ENCODE measurements around the gene POLR2H. TPM values are rescaled to one million over a fixed set of nuclear protein-coding genes. Genes with fewer than 3 reads are reported as not detected.

The POLR2H gene
- total and polyA plus RNA-seq, 2 of the 4 experiments (the other 2 are of a cell fraction): 47.7 to 130 TPM

GRCh38 chr3:184380627-184381260 is 19.2 kb downstream of the POLR2H start:
- H3K36me3 ChIP-seq (ENCODE audit: control insufficient read depth, insufficient read depth, low read length): no peaks in the 10 kb centered on the region
- peaks cover 2% of the 10 kb centered on the region; the same call in 1 of the 2 replicates for H3K4me1 ChIP-seq (ENCODE audit: control insufficient read depth, insufficient read depth, low read length)
- H3K4ac ChIP-seq (ENCODE audit: low read depth, low read length): no peak overlapping the region
- H3K27ac ChIP-seq (ENCODE audit: insufficient read depth, low read length): no peak overlapping the region
- no peak overlapping the region for H4K5ac ChIP-seq (ENCODE audit: low read depth, low read length)
- BruUV-seq (replicated peaks): no TSS peak
- ChIA-PET CTCF (interaction anchor here (1.4 kb wide), 1 partner anchor 9 kb away, joined by 5 read pairs; no protein-coding TSS in a partner anchor), POLR2A (ENCODE audit: unreplicated experiment) (no interaction called here)
- no peak overlapping the region for H3K56ac ChIP-seq (ENCODE audit: extremely low read depth, insufficient read depth, low read length)
- peak overlapping the region; percentile 38; the same call in 1 of the 2 replicates for H3K4me3 ChIP-seq (ENCODE audit: insufficient read depth, low read depth, low read length)
- H3K4me2 ChIP-seq (ENCODE audit: low read depth, low read length): peak overlapping the region; percentile 34; the same call in 1 of the 2 replicates
- no peak overlapping the region for H2AK5ac ChIP-seq (ENCODE audit: low read depth, low read length)
- in situ Hi-C loops (cut with MboI; ENCODE audit: low sequenced_read_pairs) (no loop called here), dilution Hi-C loops (cut with HindIII; ENCODE audit: low sequenced_read_pairs, unreplicated experiment) (no loop called here), intact Hi-C loops (cut with micrococcal nuclease) (no loop called here)
- no peaks in the 10 kb centered on the region for H4K20me1 ChIP-seq (ENCODE audit: insufficient read depth, low read length)
- H3K14ac ChIP-seq (replicated peaks; ENCODE audit: low read depth, low read length): no peak overlapping the region
- H3K9me3 ChIP-seq (ENCODE audit: control insufficient read depth, insufficient read depth, low read length): no peaks in the 10 kb centered on the region
- WGBS, 2 experiments (ENCODE audit: extremely low coverage in 2 of 2, insufficient read length in 1 of 2): 1% methylated on average over 13 of the region's 42 CpGs; no CpG with 5 or more reads in 1 of the 2 experiments
- TF ChIP-seq NFE2L2 (IDR thresholded peaks at IDR 0.05; ENCODE audit: low read depth, low read length): no peak
- no peak for TF ChIP-seq BHLHE40 (IDR thresholded peaks at IDR 0.05; ENCODE audit: low read depth, low read length)
- TF ChIP-seq POLR2A (IDR thresholded peaks at IDR 0.05; ENCODE audit: low read depth, low read length): no peak
- no peak for TF ChIP-seq MXI1 (IDR thresholded peaks at IDR 0.05; ENCODE audit: borderline replicate concordance, low read depth, low read length)
- no peak for TF ChIP-seq RCOR1 (IDR thresholded peaks at IDR 0.05; ENCODE audit: insufficient replicate concordance, low read length)
- no peak for TF ChIP-seq RFX5 (IDR thresholded peaks at IDR 0.05; ENCODE audit: low read depth, low read length)
- no peak for TF ChIP-seq MAFK (IDR thresholded peaks at IDR 0.05; ENCODE audit: low read depth, low read length)
- TF ChIP-seq MAZ (IDR thresholded peaks at IDR 0.05; ENCODE audit: borderline replicate concordance, low read depth, low read length): no peak
- TF ChIP-seq FOS (IDR thresholded peaks at IDR 0.05; ENCODE audit: low read depth, low read length): no peak
- TF ChIP-seq RAD21 (IDR thresholded peaks at IDR 0.05; ENCODE audit: low read length): no peak
- TF ChIP-seq SMC3 (IDR thresholded peaks at IDR 0.05; ENCODE audit: low read depth, low read length): no peak
- no peak for TF ChIP-seq CEBPB (IDR thresholded peaks at IDR 0.05; ENCODE audit: low read depth, low read length)
- TF ChIP-seq CHD1 (IDR thresholded peaks at IDR 0.05; ENCODE audit: low read depth, low read length): no peak
- TF ChIP-seq, protein P1, sequence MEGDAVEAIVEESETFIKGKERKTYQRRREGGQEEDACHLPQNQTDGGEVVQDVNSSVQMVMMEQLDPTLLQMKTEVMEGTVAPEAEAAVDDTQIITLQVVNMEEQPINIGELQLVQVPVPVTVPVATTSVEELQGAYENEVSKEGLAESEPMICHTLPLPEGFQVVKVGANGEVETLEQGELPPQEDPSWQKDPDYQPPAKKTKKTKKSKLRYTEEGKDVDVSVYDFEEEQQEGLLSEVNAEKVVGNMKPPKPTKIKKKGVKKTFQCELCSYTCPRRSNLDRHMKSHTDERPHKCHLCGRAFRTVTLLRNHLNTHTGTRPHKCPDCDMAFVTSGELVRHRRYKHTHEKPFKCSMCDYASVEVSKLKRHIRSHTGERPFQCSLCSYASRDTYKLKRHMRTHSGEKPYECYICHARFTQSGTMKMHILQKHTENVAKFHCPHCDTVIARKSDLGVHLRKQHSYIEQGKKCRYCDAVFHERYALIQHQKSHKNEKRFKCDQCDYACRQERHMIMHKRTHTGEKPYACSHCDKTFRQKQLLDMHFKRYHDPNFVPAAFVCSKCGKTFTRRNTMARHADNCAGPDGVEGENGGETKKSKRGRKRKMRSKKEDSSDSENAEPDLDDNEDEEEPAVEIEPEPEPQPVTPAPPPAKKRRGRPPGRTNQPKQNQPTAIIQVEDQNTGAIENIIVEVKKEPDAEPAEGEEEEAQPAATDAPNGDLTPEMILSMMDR (conservative IDR thresholded peaks at IDR 0.05; ENCODE audit: low read depth, low read length): no peak
- TF ChIP-seq, protein P2, sequence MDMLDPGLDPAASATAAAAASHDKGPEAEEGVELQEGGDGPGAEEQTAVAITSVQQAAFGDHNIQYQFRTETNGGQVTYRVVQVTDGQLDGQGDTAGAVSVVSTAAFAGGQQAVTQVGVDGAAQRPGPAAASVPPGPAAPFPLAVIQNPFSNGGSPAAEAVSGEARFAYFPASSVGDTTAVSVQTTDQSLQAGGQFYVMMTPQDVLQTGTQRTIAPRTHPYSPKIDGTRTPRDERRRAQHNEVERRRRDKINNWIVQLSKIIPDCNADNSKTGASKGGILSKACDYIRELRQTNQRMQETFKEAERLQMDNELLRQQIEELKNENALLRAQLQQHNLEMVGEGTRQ (IDR thresholded peaks at IDR 0.05; ENCODE audit: low read depth, low read length): no peak
- TF ChIP-seq, protein P3, sequence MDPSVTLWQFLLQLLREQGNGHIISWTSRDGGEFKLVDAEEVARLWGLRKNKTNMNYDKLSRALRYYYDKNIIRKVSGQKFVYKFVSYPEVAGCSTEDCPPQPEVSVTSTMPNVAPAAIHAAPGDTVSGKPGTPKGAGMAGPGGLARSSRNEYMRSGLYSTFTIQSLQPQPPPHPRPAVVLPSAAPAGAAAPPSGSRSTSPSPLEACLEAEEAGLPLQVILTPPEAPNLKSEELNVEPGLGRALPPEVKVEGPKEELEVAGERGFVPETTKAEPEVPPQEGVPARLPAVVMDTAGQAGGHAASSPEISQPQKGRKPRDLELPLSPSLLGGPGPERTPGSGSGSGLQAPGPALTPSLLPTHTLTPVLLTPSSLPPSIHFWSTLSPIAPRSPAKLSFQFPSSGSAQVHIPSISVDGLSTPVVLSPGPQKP (IDR thresholded peaks at IDR 0.05; ENCODE audit: borderline replicate concordance, low read depth, low read length): no peak
- ATAC-seq (ENCODE audit: low read depth): peak; percentile 27
- H3K9me1 ChIP-seq (ENCODE audit: insufficient read depth, low read length): no peaks in the 10 kb centered on the region
- no peak overlapping the region for H3K18ac ChIP-seq (ENCODE audit: low read depth, low read length)
- peaks cover 79% of the 10 kb centered on the region for H3K27me3 ChIP-seq (ENCODE audit: control insufficient read depth, insufficient read depth, low read length)
- peak overlapping the region; percentile 53 for H2AFZ ChIP-seq (replicated peaks; ENCODE audit: low read length, poor library complexity)
- no peak overlapping the region for H4K8ac ChIP-seq (ENCODE audit: low read depth in 2 of 2, low read length in 2 of 2)
- H2BK15ac ChIP-seq (ENCODE audit: low read depth, low read length): no peak overlapping the region
- H3K9ac ChIP-seq (ENCODE audit: low read depth, low read length): no peak overlapping the region
- DNase-seq: no peak
- no peak overlapping the region for H2BK120ac ChIP-seq (ENCODE audit: low read depth, low read length)
- H3K23ac ChIP-seq (ENCODE audit: low read depth, low read length): peak overlapping the region; percentile 31; the same call in 1 of the 2 replicates
- H2AK9ac ChIP-seq (replicated peaks; ENCODE audit: low read depth, low read length, poor library complexity): no peak overlapping the region
- H3K79me1 ChIP-seq (ENCODE audit: low read depth in 1 of 2, low read length in 2 of 2): no peaks in the 10 kb centered on the region
- no peak overlapping the region for H4K91ac ChIP-seq (ENCODE audit: insufficient read depth, low read depth, low read length)
- no peak overlapping the region for H2BK20ac ChIP-seq (ENCODE audit: low read depth, low read length)
- no peak overlapping the region for H2BK5ac ChIP-seq (ENCODE audit: low read depth, low read length, poor library complexity, severe bottlenecking)

All from IMR-90 (cell line).